Astrocyte (in vitro differentiated cells and primary cell): ENCODE data around the gene ZNF800. TPM values are rescaled to one million over a fixed set of nuclear protein-coding genes. Genes with fewer than 3 reads are reported as not detected.

Experiments used
- DNase-seq: peaks from one replicate; pipeline ENCODE4 v3.0.0-alpha.2; 2010; ENCODE audit warnings: low read depth
- FAIRE-seq: peaks from 2 replicates; lab custom pipeline; 2011; peaks lifted over from hg19 to GRCh38; lab: Jason Lieb, UNC
- H2AFZ ChIP-seq: 2 replicates; pipeline ENCODE4 v1.6.0; 2012; ENCODE audit warnings: low read depth, low read length, inconsistent platforms
- H3K27ac ChIP-seq: 2 replicates; pipeline ENCODE4 v1.5.1; 2011; ENCODE audit warnings: low read depth, low read length, inconsistent platforms
- H3K27me3 ChIP-seq: 2 replicates; pipeline ENCODE4 v1.6.0; 2011; ENCODE audit warnings: low read length, inconsistent platforms; ENCODE audit not compliant: insufficient read depth
- H3K36me3 ChIP-seq: 2 replicates; pipeline ENCODE4 v1.5.1; 2011; ENCODE audit warnings: low read length, inconsistent platforms; ENCODE audit not compliant: insufficient read depth
- H3K4me1 ChIP-seq: 2 replicates; pipeline ENCODE4 v1.5.1; 2011; ENCODE audit warnings: low read length, inconsistent platforms; ENCODE audit not compliant: insufficient read depth
- H3K4me2 ChIP-seq: 2 replicates; pipeline ENCODE4 v1.6.0; 2012; ENCODE audit warnings: low read length, inconsistent platforms
- H3K4me3 ChIP-seq: 2 replicates; pipeline ENCODE4 v1.5.1; 2011; ENCODE audit warnings: low read depth, mild to moderate bottlenecking, low read length, inconsistent platforms; ENCODE audit not compliant: insufficient read depth
- H3K79me2 ChIP-seq: 2 replicates; pipeline ENCODE4 v1.6.0; 2012; ENCODE audit warnings: mild to moderate bottlenecking, low read length, inconsistent platforms; ENCODE audit not compliant: insufficient read depth
- H3K9ac ChIP-seq: 2 replicates; pipeline ENCODE4 v1.6.0; 2012; ENCODE audit warnings: mild to moderate bottlenecking, low read length, inconsistent platforms
- H3K9me3 ChIP-seq: 2 replicates; pipeline ENCODE4 v1.5.1; 2012; ENCODE audit warnings: low read depth, mild to moderate bottlenecking, low read length, inconsistent platforms; ENCODE audit not compliant: insufficient read depth
- H4K20me1 ChIP-seq: 2 replicates; pipeline ENCODE4 v1.6.0; 2012; ENCODE audit warnings: low read length, inconsistent platforms; ENCODE audit not compliant: insufficient read depth
- H3K27ac Mint-ChIP-seq: one replicate; pipeline ENCODE4 v1.8.0; 2021; ENCODE audit warnings: mild to moderate bottlenecking, mixed read lengths; ENCODE audit not compliant: unreplicated experiment
- H3K27me3 Mint-ChIP-seq: one replicate; pipeline ENCODE4 v1.8.0; 2021; ENCODE audit warnings: low read depth, mixed read lengths; ENCODE audit not compliant: unreplicated experiment
- H3K36me3 Mint-ChIP-seq: one replicate; pipeline ENCODE4 v1.8.0; 2021; ENCODE audit warnings: low read depth, mixed read lengths; ENCODE audit not compliant: unreplicated experiment
- H3K4me1 Mint-ChIP-seq: one replicate; pipeline ENCODE4 v1.8.0; 2021; ENCODE audit warnings: low read depth, mixed read lengths; ENCODE audit not compliant: unreplicated experiment
- H3K4me3 Mint-ChIP-seq: one replicate; pipeline ENCODE4 v1.8.0; 2021; ENCODE audit warnings: mild to moderate bottlenecking, moderate library complexity, mixed read lengths; ENCODE audit not compliant: unreplicated experiment
- H3K9me3 Mint-ChIP-seq: one replicate; pipeline ENCODE4 v1.8.0; 2021; ENCODE audit warnings: mild to moderate bottlenecking, mixed read lengths; ENCODE audit not compliant: unreplicated experiment
- CTCF ChIP-seq: IDR thresholded peaks from 2 replicates; pipeline ENCODE4 v1.5.1; 2011; ENCODE audit warnings: low read depth, mild to moderate bottlenecking, inconsistent platforms, low read length, moderate library complexity; ENCODE audit not compliant: insufficient read depth
- EZH2 ChIP-seq: IDR thresholded peaks from 2 replicates; pipeline ENCODE4 v1.6.1; 2012; ENCODE audit warnings: mild to moderate bottlenecking, low read length, inconsistent platforms; ENCODE audit not compliant: insufficient read depth
- total RNA-seq: library from RNA; stranded (reverse); gene quantifications from 2 replicates; pipeline ENCODE4 v1.2.1, GENCODE V29; 2021

Gene ZNF800
- total RNA-seq, 1 donor from 2014 or later: 27.9 TPM

GRCh38 chr7:127377425-127377824 lies 15.1 kb downstream of the ZNF800 start:
- Histone ChIP-seq H4K20me1 (peaks cover 30% of the 10 kb centered on the region), H2AFZ (no peak overlapping the region), H3K27me3 (no peaks in the 10 kb centered on the region), H3K9me3 (no peaks in the 10 kb centered on the region), H3K36me3 (peaks cover 23% of the 10 kb centered on the region), H3K4me2 (no peak overlapping the region), H3K79me2 (peaks cover 60% of the 10 kb centered on the region), H3K4me3 (no peak overlapping the region), H3K27ac (no peak overlapping the region), H3K9ac (no peak overlapping the region), H3K4me1 (no peaks in the 10 kb centered on the region)
- no peak for DNase-seq
- H3K27ac Mint-ChIP-seq: no peak overlapping the region
- H3K36me3 Mint-ChIP-seq: peaks cover 8% of the 10 kb centered on the region
- H3K4me3 Mint-ChIP-seq: no peak overlapping the region
- H3K4me1 Mint-ChIP-seq: peaks cover 8% of the 10 kb centered on the region
- FAIRE-seq: no peak
- no peaks in the 10 kb centered on the region for H3K27me3 Mint-ChIP-seq
- H3K9me3 Mint-ChIP-seq: no peaks in the 10 kb centered on the region
- no peak for TF ChIP-seq CTCF
- no peak for TF ChIP-seq EZH2

- H4K20me1 ChIP-seq: peaks cover 20% of the 10 kb centered on the region
- H3K9me3 ChIP-seq: no peaks in the 10 kb centered on the region
- peaks cover 22% of the 10 kb centered on the region for H3K36me3 ChIP-seq
- TF ChIP-seq CTCF: no peak
- no peak for TF ChIP-seq EZH2
- no peak overlapping the region for H3K27ac Mint-ChIP-seq
- no peak overlapping the region for H3K4me3 ChIP-seq
- no peak overlapping the region for H2AFZ ChIP-seq
- H3K27ac ChIP-seq: no peak overlapping the region
- H3K4me3 Mint-ChIP-seq: no peak overlapping the region
- no peaks in the 10 kb centered on the region for H3K27me3 ChIP-seq
- no peaks in the 10 kb centered on the region for H3K27me3 Mint-ChIP-seq
- H3K36me3 Mint-ChIP-seq: peaks cover 8% of the 10 kb centered on the region
- peak; percentile 75 for FAIRE-seq
- H3K4me1 ChIP-seq: no peaks in the 10 kb centered on the region
- no peaks in the 10 kb centered on the region for H3K9me3 Mint-ChIP-seq
- DNase-seq: no peak
- peaks cover 6% of the 10 kb centered on the region for H3K4me1 Mint-ChIP-seq
- H3K4me2 ChIP-seq: no peak overlapping the region
- H3K79me2 ChIP-seq: peaks cover 42% of the 10 kb centered on the region
- no peak overlapping the region for H3K9ac ChIP-seq
Measured at GRCh38 chr7:127375631-127376030, 16.9 kb downstream of the ZNF800 start.

- peaks cover 48% of the 10 kb centered on the region for H4K20me1 ChIP-seq
- H3K9me3 ChIP-seq: no peaks in the 10 kb centered on the region
- Mint-ChIP-seq H3K4me1 (no peaks in the 10 kb centered on the region), H3K9me3 (no peaks in the 10 kb centered on the region), H3K27me3 (no peaks in the 10 kb centered on the region), H3K4me3 (no peak overlapping the region), H3K27ac (no peak overlapping the region), H3K36me3 (no peaks in the 10 kb centered on the region)
- H3K27ac ChIP-seq: no peak overlapping the region
- DNase-seq (no peak), FAIRE-seq (no peak)
- TF ChIP-seq CTCF (no peak), EZH2 (no peak)
- H3K79me2 ChIP-seq: peaks cover 40% of the 10 kb centered on the region
- H3K4me3 ChIP-seq: no peak overlapping the region
- no peaks in the 10 kb centered on the region for H3K27me3 ChIP-seq
- H3K4me2 ChIP-seq: no peak overlapping the region
- no peak overlapping the region for H3K9ac ChIP-seq
- H3K4me1 ChIP-seq: no peaks in the 10 kb centered on the region
- H2AFZ ChIP-seq: no peak overlapping the region
- peaks cover 9% of the 10 kb centered on the region for H3K36me3 ChIP-seq
Measured at GRCh38 chr7:127367679-127368078, 24.8 kb downstream of the ZNF800 start.
